ENCODE measurements around the gene HAO2.

GRCh38 chr1:119364640-119365039 lies 3.9 kb upstream of the HAO2 start:
- TF ChIP-seq POLR2A (IDR thresholded peaks at IDR 0.05; ENCODE audit: low read depth, low read length) (no peak), CTCF (IDR thresholded peaks at IDR 0.05; ENCODE audit: extremely low read depth in 1 of 2, insufficient read depth in 1 of 2, low read depth in 1 of 2, low read length in 2 of 2) (no peak), POLR2AphosphoS5 (IDR thresholded peaks at IDR 0.05; ENCODE audit: insufficient read depth, low read depth, low read length) (no peak)

Data from endothelial cell of umbilical vein (primary cell).